PC-9 (cell line): ENCODE results near the gene TAAR9. TPM values are rescaled to one million over a fixed set of nuclear protein-coding genes. Genes with fewer than 3 reads are reported as not detected.
"Not testable (repeated sequence)": the region's sequence is repeated elsewhere in the genome, so short reads cannot be mapped to it uniquely, and the experiment has no call there.

Source experiments
- BruUV-seq: library from RNA; stranded (reverse); fragments of 400-500 nt; replicated peaks from 2 replicates; lab custom pipeline; 2021; lab: Mats Ljungman, UMichigan
- CTCF ChIA-PET: fragments of 300-600 bp; sonication (Branson Sonifier 250); formaldehyde crosslinking; loops from one replicate; lab custom pipeline; 2022; ENCODE audit warnings: antibody characterized with exemption; lab: Charles Lee
- POLR2A ChIA-PET: fragments of 300-600 bp; sonication (Branson Sonifier 250); formaldehyde crosslinking; loops from one replicate; lab custom pipeline; 2022; ENCODE audit warnings: antibody characterized with exemption; ENCODE audit not compliant: unreplicated experiment; lab: Charles Lee
- DNase-seq, 2 experiments: peaks; one replicate each; pipeline versions ENCODE4 v3.0.0 to v3.0.0-alpha.2; 2015 to 2022; ENCODE audit warnings: mixed read lengths in 1 of 2
- H2AFZ ChIP-seq: fragments of 200-600 bp; sonication (generic); 2 replicates; pipeline ENCODE4 v1.8.1; 2017; ENCODE audit warnings: antibody characterized with exemption
- H3F3A ChIP-seq: fragments of 200-600 bp; sonication (generic); 2 replicates; pipeline ENCODE4 v1.8.1; 2017; ENCODE audit warnings: antibody characterized with exemption, mild to moderate bottlenecking, low read depth; ENCODE audit not compliant: insufficient read depth
- H3K27ac ChIP-seq: fragments of 200-600 bp; sonication (generic); 2 replicates; pipeline ENCODE4 v1.6.1; 2016; ENCODE audit warnings: mixed run types
- H3K27me3 ChIP-seq: fragments of 200-600 bp; sonication (generic); 2 replicates; pipeline ENCODE4 v1.6.1; 2016; ENCODE audit warnings: low read depth, mixed run types; ENCODE audit not compliant: insufficient read depth
- H3K36me3 ChIP-seq: fragments of 200-600 bp; sonication (generic); 2 replicates; pipeline ENCODE4 v1.6.1; 2016; ENCODE audit warnings: low read depth, mixed run types
- H3K4me1 ChIP-seq: fragments of 200-600 bp; sonication (generic); replicated peaks from 2 replicates; pipeline ENCODE4 v1.6.1; 2016; ENCODE audit warnings: mixed run types; ENCODE audit not compliant: insufficient read depth
- H3K4me2 ChIP-seq: fragments of 200-600 bp; sonication (generic); 2 replicates; pipeline ENCODE4 v1.6.1; 2017; ENCODE audit warnings: mixed run types
- H3K4me3 ChIP-seq: fragments of 200-600 bp; sonication (generic); 2 replicates; pipeline ENCODE4 v1.6.1; 2016; ENCODE audit warnings: mixed run types
- H3K79me2 ChIP-seq: fragments of 200-600 bp; sonication (generic); 2 replicates; pipeline ENCODE4 v1.6.1; 2017; ENCODE audit warnings: low read depth, mixed run types
- H3K9me2 ChIP-seq: fragments of 200-600 bp; sonication (generic); 2 replicates; pipeline ENCODE4 v1.8.1; 2017; ENCODE audit warnings: mild to moderate bottlenecking; ENCODE audit not compliant: insufficient read depth
- H3K9me3 ChIP-seq: fragments of 200-600 bp; sonication (generic); 2 replicates; pipeline ENCODE4 v1.8.1; 2016; ENCODE audit warnings: low read depth; ENCODE audit not compliant: insufficient read depth
- H4K20me1 ChIP-seq: fragments of 200-600 bp; sonication (generic); 2 replicates; pipeline ENCODE4 v1.8.1; 2017; ENCODE audit not compliant: insufficient read depth
- EZH2 ChIP-seq: fragments of 200-600 bp; sonication (generic); IDR thresholded peaks from 2 replicates; pipeline ENCODE4 v1.8.0; 2017; ENCODE audit warnings: antibody characterized with exemption, low read depth
- intact Hi-C: fragments of 100-400 bp; cut with micrococcal nuclease; formaldehyde crosslinking; loops from one replicate; pipeline ENCODE4 v1.10.0; 2022; ENCODE audit not compliant: unreplicated experiment
- total RNA-seq: library from RNA; stranded (reverse); gene quantifications from 2 replicates; pipeline ENCODE4 v1.2.3, GENCODE V29; 2021
- TF ChIP-seq, protein P1 (sequence below): fragments of 200-600 bp; sonication (generic); conservative IDR thresholded peaks from 2 replicates; pipeline ENCODE4 v1.6.1; 2017; ENCODE audit warnings: mixed run types, antibody characterized with exemption, mild to moderate bottlenecking, moderate library complexity

TAAR9 gene
- total RNA-seq, 1 experiment from 2014 or later, result not detected

DNA sequence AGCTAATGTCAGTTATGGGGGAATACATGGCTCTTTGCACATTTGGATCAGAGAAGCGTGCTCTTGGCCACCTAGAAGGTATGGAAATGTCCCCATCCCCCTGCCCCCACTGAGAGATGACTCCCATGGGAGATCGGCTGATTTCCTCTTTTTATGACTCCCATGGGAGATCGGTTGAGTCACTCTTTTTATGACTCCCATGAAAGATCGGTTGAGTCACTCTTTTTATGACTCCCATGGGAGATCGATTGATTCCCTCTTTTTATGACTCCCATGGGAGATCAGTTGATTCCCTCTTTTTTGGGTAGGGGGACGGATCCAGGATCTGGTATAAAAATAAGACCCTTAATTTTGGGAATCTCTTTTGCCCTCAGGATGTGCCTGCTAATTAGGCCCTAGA is 10.3 kb upstream of the TAAR9 start:
- H2AFZ ChIP-seq, result no peak overlapping the region
- H3K4me1 ChIP-seq, result no peaks in the 10 kb centered on the region
- ChIA-PET CTCF (interaction anchor here (0.6 kb wide), 1 partner anchor 45 kb away, joined by 7 read pairs; no protein-coding TSS in a partner anchor), POLR2A (no interaction called here)
- H3K79me2 ChIP-seq, result no peaks in the 10 kb centered on the region
- BruUV-seq, result no TSS peak
- H3K27me3 ChIP-seq, result no peaks in the 10 kb centered on the region
- no peaks in the 10 kb centered on the region for H4K20me1 ChIP-seq
- H3K9me3 ChIP-seq, result no peaks in the 10 kb centered on the region
- H3K4me3 ChIP-seq, result no peak overlapping the region
- no peak overlapping the region for H3K4me2 ChIP-seq
- H3K27ac ChIP-seq, result no peak overlapping the region
- no peaks in the 10 kb centered on the region for H3K9me2 ChIP-seq
- H3F3A ChIP-seq, result no peaks in the 10 kb centered on the region
- TF ChIP-seq, protein P1, sequence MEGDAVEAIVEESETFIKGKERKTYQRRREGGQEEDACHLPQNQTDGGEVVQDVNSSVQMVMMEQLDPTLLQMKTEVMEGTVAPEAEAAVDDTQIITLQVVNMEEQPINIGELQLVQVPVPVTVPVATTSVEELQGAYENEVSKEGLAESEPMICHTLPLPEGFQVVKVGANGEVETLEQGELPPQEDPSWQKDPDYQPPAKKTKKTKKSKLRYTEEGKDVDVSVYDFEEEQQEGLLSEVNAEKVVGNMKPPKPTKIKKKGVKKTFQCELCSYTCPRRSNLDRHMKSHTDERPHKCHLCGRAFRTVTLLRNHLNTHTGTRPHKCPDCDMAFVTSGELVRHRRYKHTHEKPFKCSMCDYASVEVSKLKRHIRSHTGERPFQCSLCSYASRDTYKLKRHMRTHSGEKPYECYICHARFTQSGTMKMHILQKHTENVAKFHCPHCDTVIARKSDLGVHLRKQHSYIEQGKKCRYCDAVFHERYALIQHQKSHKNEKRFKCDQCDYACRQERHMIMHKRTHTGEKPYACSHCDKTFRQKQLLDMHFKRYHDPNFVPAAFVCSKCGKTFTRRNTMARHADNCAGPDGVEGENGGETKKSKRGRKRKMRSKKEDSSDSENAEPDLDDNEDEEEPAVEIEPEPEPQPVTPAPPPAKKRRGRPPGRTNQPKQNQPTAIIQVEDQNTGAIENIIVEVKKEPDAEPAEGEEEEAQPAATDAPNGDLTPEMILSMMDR, result no peak
- no peak for TF ChIP-seq EZH2
- intact Hi-C loops, result no loop called here
- no peaks in the 10 kb centered on the region for H3K36me3 ChIP-seq
- DNase-seq, result no peak

DNA sequence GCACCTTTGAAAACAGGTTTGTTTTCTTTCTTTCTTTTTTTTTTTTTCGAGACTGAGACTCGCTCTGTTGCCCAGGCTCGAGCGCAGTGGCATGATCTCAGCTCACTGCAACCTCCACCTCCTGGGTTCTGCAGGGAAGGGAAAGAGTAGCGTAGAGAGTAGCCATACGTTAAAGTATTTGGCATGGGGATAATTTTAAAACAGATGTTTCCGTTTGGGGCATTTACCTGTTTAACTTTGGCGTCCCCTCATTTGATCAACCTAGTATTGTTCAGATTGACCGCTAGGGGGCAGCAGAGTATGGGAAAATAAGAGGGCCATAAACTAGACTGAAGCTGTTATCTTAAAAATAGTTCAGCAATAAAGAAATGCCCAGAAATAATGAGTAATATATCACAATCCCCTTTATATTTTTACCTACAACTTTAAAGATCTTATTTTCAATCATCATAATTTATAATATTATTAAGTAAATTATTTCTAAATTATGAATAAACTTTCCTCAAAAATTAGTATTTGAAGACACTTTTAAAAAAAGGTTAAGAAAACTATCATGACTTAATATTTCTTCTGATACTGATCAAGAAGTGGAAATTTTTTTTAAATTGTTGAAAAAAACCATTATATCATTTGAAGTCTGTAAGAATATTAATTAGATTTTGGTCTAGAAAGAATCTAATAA is 7.6 kb upstream of the TAAR9 start:
- intact Hi-C loops, result loop anchor here (1.0 to 10.0 kb wide), 6 partner anchors 138 to 1384 kb away; partner anchors contain the start of gene RPS12
- peak; percentile 55 to 73 for DNase-seq
- H3K27me3 ChIP-seq, result no peaks in the 10 kb centered on the region

DNA sequence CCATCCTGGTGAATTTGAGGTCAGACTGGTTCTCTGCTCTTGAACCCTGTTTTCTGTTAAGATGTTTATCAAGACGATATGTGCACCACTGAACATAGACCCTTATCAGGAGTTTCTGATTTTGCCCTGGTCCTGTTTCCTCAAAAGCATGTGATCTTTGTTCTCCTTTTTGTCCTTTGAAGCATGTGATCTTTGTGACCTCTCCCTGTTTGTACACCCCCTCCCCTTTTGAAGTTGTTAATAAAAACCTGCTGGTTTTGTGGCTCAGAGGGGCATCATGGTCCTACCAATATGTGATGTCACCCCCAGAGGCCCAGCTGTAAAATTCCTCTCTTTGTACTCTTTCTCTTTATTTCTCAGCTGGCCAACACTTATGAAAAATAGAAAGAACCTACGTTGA is 3.5 kb upstream of the TAAR9 start:
- CTCF ChIA-PET, POLR2A ChIA-PET, H2AFZ ChIP-seq, H3K4me3 ChIP-seq, H4K20me1 ChIP-seq, H3K4me2 ChIP-seq, H3K9me2 ChIP-seq, H3K27me3 ChIP-seq, DNase-seq, H3K27ac ChIP-seq, H3K4me1 ChIP-seq, H3F3A ChIP-seq, H3K36me3 ChIP-seq, BruUV-seq, H3K79me2 ChIP-seq, H3K9me3 ChIP-seq: not testable (repeated sequence)
- intact Hi-C loops, result loop anchor here (5.0 to 10.0 kb wide), 4 partner anchors 248 to 1380 kb away; partner anchors contain the start of gene RPS12

More for the DNA sequence above, 7.6 kb upstream of the TAAR9 start:
- Histone ChIP-seq H3K4me2 (peak overlapping the region; percentile 70), H4K20me1 (no peaks in the 10 kb centered on the region), H3K4me1 (no peaks in the 10 kb centered on the region), H3K9me3 (no peaks in the 10 kb centered on the region), H3K27ac (no peak overlapping the region), H3K4me3 (peak overlapping the region; percentile 41; the same call in 1 of the 2 replicates), H2AFZ (peak overlapping the region; percentile 69), H3K36me3 (no peaks in the 10 kb centered on the region), H3K79me2 (no peaks in the 10 kb centered on the region), H3K9me2 (no peaks in the 10 kb centered on the region), H3F3A (no peaks in the 10 kb centered on the region)
- TF ChIP-seq EZH2, result no peak
- TF ChIP-seq, protein P1, result peak; percentile 96
- CTCF ChIA-PET, result interaction anchor here (0.6 to 1.2 kb wide), 5 partner anchors 237 to 1392 kb away, joined by 3 to 4 read pairs (median 3); no protein-coding TSS in a partner anchor
- BruUV-seq, result no TSS peak
- POLR2A ChIA-PET, result no interaction called here
